ENCODE data around the gene CRLF3. TPM values are rescaled to one million over a fixed set of nuclear protein-coding genes. Genes with fewer than 3 reads are reported as not detected.
"Not testable (repeated sequence)": the region's sequence is repeated elsewhere in the genome, so short reads cannot be mapped to it uniquely, and the experiment has no call there.

CRLF3 gene
- total RNA-seq, 1 experiment from 2014 or later = 15.0 TPM

DNA sequence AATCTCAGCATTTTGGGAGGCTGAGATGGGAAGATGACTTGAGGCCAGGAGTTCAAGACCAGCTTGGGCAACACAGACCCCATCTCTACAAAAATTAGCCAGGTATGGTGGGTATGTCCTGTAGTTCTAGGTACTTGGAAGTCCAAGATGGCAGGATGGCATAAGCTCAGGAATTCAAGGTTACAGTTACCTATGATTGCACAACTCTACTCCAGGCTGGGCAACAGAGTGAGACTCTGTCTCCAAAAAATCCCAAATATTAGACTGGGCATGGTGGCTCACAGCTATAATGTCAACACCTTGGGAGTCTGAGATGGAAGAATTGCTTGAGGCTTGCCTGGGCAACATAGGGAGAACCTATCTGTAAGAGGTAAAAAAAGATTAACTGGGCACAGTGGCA is 63.4 kb downstream of the CRLF3 start:
- ChIA-PET CTCF (no interaction called here), POLR2A (no interaction called here)
- Mint-ChIP-seq H3K36me3 (ENCODE audit: insufficient read depth, unreplicated experiment) (peaks cover 55% of the 10 kb centered on the region), H3K27ac (ENCODE audit: low read depth, unreplicated experiment) (no peak overlapping the region), H3K4me3 (ENCODE audit: unreplicated experiment) (no peak overlapping the region), H3K4me1 (ENCODE audit: insufficient read depth, unreplicated experiment) (no peaks in the 10 kb centered on the region), H3K27me3 (ENCODE audit: insufficient read depth, unreplicated experiment) (no peaks in the 10 kb centered on the region), H3K9me3 (ENCODE audit: unreplicated experiment) (no peaks in the 10 kb centered on the region)
- intact Hi-C loops (cut with micrococcal nuclease) = no loop called here
- no TSS peak for BruUV-seq (replicated peaks)
- no peak for DNase-seq (ENCODE audit: unreplicated experiment)
- TF ChIP-seq CTCF (IDR thresholded peaks at IDR 0.05; ENCODE audit: unreplicated experiment) = no peak

GRCh38 chr17:30753291-30753690 is 71.2 kb downstream of the CRLF3 start:
- peaks cover 69% of the 10 kb centered on the region for H3K36me3 Mint-ChIP-seq (ENCODE audit: insufficient read depth, unreplicated experiment)
- H3K27ac Mint-ChIP-seq (ENCODE audit: low read depth, unreplicated experiment); H3K27me3 Mint-ChIP-seq (ENCODE audit: insufficient read depth, unreplicated experiment); DNase-seq (ENCODE audit: unreplicated experiment); H3K4me3 Mint-ChIP-seq (ENCODE audit: unreplicated experiment); H3K4me1 Mint-ChIP-seq (ENCODE audit: insufficient read depth, unreplicated experiment); H3K9me3 Mint-ChIP-seq (ENCODE audit: unreplicated experiment); BruUV-seq (replicated peaks); intact Hi-C loops (cut with micrococcal nuclease): not testable (repeated sequence)
- CTCF ChIA-PET = interaction anchor here (0.7 kb wide), 1 partner anchor 68 kb away, joined by 4 read pairs; no protein-coding TSS in a partner anchor
- POLR2A ChIA-PET = interaction anchor here (0.5 kb wide), 1 partner anchor 72 kb away, joined by 3 read pairs; no protein-coding TSS in a partner anchor

- POLR2A ChIA-PET; BruUV-seq (replicated peaks): not testable (repeated sequence)
Observed at GRCh38 chr17:30750982-30751381, 73.5 kb downstream of the CRLF3 start.

DNA sequence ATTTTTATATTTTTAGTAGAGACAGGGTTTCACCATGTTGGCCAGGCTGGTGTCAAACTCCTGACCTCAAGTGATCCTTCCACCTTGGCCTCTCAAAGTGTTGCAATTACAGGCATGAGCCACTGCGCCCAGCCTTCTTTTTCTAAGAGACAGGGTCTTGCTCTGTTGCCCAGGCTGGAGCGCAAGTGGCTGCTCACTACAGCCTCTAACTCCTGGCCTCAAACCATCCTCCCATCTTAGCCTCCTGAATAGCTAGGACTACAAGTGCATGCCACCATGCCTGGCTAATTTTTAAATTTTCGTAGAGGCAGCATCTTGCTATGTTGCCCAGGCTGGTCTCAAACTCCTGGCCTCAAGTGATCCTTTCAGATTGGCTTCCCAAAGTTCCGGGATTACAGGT is 76.9 kb downstream of the CRLF3 start:
- intact Hi-C loops (cut with micrococcal nuclease); BruUV-seq (replicated peaks); H3K4me1 Mint-ChIP-seq (ENCODE audit: insufficient read depth, unreplicated experiment); DNase-seq (ENCODE audit: unreplicated experiment); H3K27ac Mint-ChIP-seq (ENCODE audit: low read depth, unreplicated experiment); H3K4me3 Mint-ChIP-seq (ENCODE audit: unreplicated experiment); H3K27me3 Mint-ChIP-seq (ENCODE audit: insufficient read depth, unreplicated experiment); CTCF ChIA-PET; H3K9me3 Mint-ChIP-seq (ENCODE audit: unreplicated experiment): not testable (repeated sequence)
- POLR2A ChIA-PET = interaction anchor here (0.6 kb wide), 1 partner anchor 38 kb away, joined by 3 read pairs; no protein-coding TSS in a partner anchor
- peaks cover 74% of the 10 kb centered on the region for H3K36me3 Mint-ChIP-seq (ENCODE audit: insufficient read depth, unreplicated experiment)

More at GRCh38 chr17:30750982-30751381, 73.5 kb downstream of the CRLF3 start:
- CTCF ChIA-PET; DNase-seq (ENCODE audit: unreplicated experiment); H3K27ac Mint-ChIP-seq (ENCODE audit: low read depth, unreplicated experiment); H3K4me3 Mint-ChIP-seq (ENCODE audit: unreplicated experiment); H3K27me3 Mint-ChIP-seq (ENCODE audit: insufficient read depth, unreplicated experiment); intact Hi-C loops (cut with micrococcal nuclease); H3K4me1 Mint-ChIP-seq (ENCODE audit: insufficient read depth, unreplicated experiment); H3K9me3 Mint-ChIP-seq (ENCODE audit: unreplicated experiment): not testable (repeated sequence)
- H3K36me3 Mint-ChIP-seq (ENCODE audit: insufficient read depth, unreplicated experiment) = peaks cover 83% of the 10 kb centered on the region

- CTCF ChIA-PET = interaction anchor here (0.6 kb wide), 1 partner anchor 83 kb away, joined by 5 read pairs; no protein-coding TSS in a partner anchor
- not testable (repeated sequence) for H3K4me1 Mint-ChIP-seq (ENCODE audit: insufficient read depth, unreplicated experiment)
Observed at GRCh38 chr17:30742669-30743068, 81.8 kb downstream of the CRLF3 start.

DNA sequence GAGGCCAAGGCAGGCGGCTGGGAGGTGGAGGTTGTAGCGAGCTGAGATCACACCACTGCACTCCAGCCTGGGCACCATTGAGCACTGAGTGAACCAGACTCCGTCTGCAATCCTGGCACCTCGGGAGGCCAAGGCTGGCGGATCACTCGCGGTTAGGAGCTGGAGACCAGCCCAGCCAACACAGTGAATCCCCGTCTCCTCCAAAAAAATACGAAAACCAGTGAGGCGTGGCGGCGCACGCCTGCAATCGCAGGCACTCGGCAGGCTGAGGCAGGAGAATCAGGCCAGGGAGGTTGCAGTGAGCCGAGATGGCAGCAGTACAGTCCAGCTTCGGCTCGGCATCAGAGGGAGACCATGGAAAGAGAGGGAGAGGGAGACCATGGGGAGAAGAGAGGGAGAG is 88.1 kb downstream of the CRLF3 start:
- not testable (repeated sequence) for H3K27ac Mint-ChIP-seq (ENCODE audit: low read depth, unreplicated experiment)

More at GRCh38 chr17:30742669-30743068, 81.8 kb downstream of the CRLF3 start:
- H3K27ac Mint-ChIP-seq (ENCODE audit: low read depth, unreplicated experiment); H3K27me3 Mint-ChIP-seq (ENCODE audit: insufficient read depth, unreplicated experiment); BruUV-seq (replicated peaks); H3K4me3 Mint-ChIP-seq (ENCODE audit: unreplicated experiment); DNase-seq (ENCODE audit: unreplicated experiment); H3K9me3 Mint-ChIP-seq (ENCODE audit: unreplicated experiment); intact Hi-C loops (cut with micrococcal nuclease); POLR2A ChIA-PET: not testable (repeated sequence)
- H3K36me3 Mint-ChIP-seq (ENCODE audit: insufficient read depth, unreplicated experiment) = peaks cover 57% of the 10 kb centered on the region

GRCh38 chr17:30735644-30736043 is 88.8 kb downstream of the CRLF3 start:
- H3K4me3 Mint-ChIP-seq (ENCODE audit: unreplicated experiment); DNase-seq (ENCODE audit: unreplicated experiment): not testable (repeated sequence)
- peaks cover 32% of the 10 kb centered on the region for H3K36me3 Mint-ChIP-seq (ENCODE audit: insufficient read depth, unreplicated experiment)

More for the DNA sequence above, 88.1 kb downstream of the CRLF3 start:
- H3K4me3 Mint-ChIP-seq (ENCODE audit: unreplicated experiment); POLR2A ChIA-PET; H3K9me3 Mint-ChIP-seq (ENCODE audit: unreplicated experiment); H3K4me1 Mint-ChIP-seq (ENCODE audit: insufficient read depth, unreplicated experiment); H3K27me3 Mint-ChIP-seq (ENCODE audit: insufficient read depth, unreplicated experiment); intact Hi-C loops (cut with micrococcal nuclease); BruUV-seq (replicated peaks); DNase-seq (ENCODE audit: unreplicated experiment); CTCF ChIA-PET: not testable (repeated sequence)
- H3K36me3 Mint-ChIP-seq (ENCODE audit: insufficient read depth, unreplicated experiment) = peaks cover 38% of the 10 kb centered on the region

GRCh38 chr17:30735206-30735605 is 89.3 kb downstream of the CRLF3 start:
- POLR2A ChIA-PET; H3K27me3 Mint-ChIP-seq (ENCODE audit: insufficient read depth, unreplicated experiment); DNase-seq (ENCODE audit: unreplicated experiment); CTCF ChIA-PET; intact Hi-C loops (cut with micrococcal nuclease); H3K9me3 Mint-ChIP-seq (ENCODE audit: unreplicated experiment); H3K4me3 Mint-ChIP-seq (ENCODE audit: unreplicated experiment); H3K4me1 Mint-ChIP-seq (ENCODE audit: insufficient read depth, unreplicated experiment); H3K27ac Mint-ChIP-seq (ENCODE audit: low read depth, unreplicated experiment); BruUV-seq (replicated peaks): not testable (repeated sequence)
- peaks cover 30% of the 10 kb centered on the region for H3K36me3 Mint-ChIP-seq (ENCODE audit: insufficient read depth, unreplicated experiment)

More at GRCh38 chr17:30735644-30736043, 88.8 kb downstream of the CRLF3 start:
- H3K27me3 Mint-ChIP-seq (ENCODE audit: insufficient read depth, unreplicated experiment); intact Hi-C loops (cut with micrococcal nuclease); CTCF ChIA-PET; BruUV-seq (replicated peaks); H3K4me1 Mint-ChIP-seq (ENCODE audit: insufficient read depth, unreplicated experiment); H3K9me3 Mint-ChIP-seq (ENCODE audit: unreplicated experiment); H3K27ac Mint-ChIP-seq (ENCODE audit: low read depth, unreplicated experiment); POLR2A ChIA-PET: not testable (repeated sequence)

DNA sequence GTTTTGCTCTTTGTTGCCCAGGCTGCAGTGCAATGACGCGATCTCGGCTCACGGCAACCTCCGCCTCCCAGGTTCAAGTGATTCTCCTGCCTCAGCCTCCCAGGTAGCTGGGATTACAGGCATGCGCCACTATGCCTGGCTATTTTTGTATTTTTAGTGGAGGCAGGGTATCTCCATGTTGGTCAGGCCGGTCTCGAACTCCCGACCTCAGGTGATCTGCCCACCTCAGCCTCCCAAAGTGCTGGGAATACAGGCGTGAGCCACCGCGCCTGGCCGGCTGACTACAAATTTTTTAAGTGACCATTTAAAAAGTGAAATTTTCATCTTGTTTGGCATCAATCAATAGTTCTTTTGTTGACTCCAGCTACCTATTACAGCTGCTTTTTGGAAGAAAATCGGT is 90.3 kb downstream of the CRLF3 start:
- H3K9me3 Mint-ChIP-seq (ENCODE audit: unreplicated experiment); H3K27ac Mint-ChIP-seq (ENCODE audit: low read depth, unreplicated experiment); H3K4me1 Mint-ChIP-seq (ENCODE audit: insufficient read depth, unreplicated experiment); H3K4me3 Mint-ChIP-seq (ENCODE audit: unreplicated experiment); H3K27me3 Mint-ChIP-seq (ENCODE audit: insufficient read depth, unreplicated experiment); intact Hi-C loops (cut with micrococcal nuclease); DNase-seq (ENCODE audit: unreplicated experiment); CTCF ChIA-PET; BruUV-seq (replicated peaks): not testable (repeated sequence)
- POLR2A ChIA-PET = interaction anchor here (1.9 to 2.9 kb wide), 2 partner anchors 25 to 90 kb away, joined by 4 to 6 read pairs; partner anchors contain the start of gene CRLF3
- H3K36me3 Mint-ChIP-seq (ENCODE audit: insufficient read depth, unreplicated experiment) = peaks cover 30% of the 10 kb centered on the region

Data from MCF 10A (cell line).